ENCODE data around the gene MIA3.
"Not testable (repeated sequence)": the region's sequence is repeated elsewhere in the genome, so short reads cannot be mapped to it uniquely, and the experiment has no call there.

Gene MIA3, protein sequence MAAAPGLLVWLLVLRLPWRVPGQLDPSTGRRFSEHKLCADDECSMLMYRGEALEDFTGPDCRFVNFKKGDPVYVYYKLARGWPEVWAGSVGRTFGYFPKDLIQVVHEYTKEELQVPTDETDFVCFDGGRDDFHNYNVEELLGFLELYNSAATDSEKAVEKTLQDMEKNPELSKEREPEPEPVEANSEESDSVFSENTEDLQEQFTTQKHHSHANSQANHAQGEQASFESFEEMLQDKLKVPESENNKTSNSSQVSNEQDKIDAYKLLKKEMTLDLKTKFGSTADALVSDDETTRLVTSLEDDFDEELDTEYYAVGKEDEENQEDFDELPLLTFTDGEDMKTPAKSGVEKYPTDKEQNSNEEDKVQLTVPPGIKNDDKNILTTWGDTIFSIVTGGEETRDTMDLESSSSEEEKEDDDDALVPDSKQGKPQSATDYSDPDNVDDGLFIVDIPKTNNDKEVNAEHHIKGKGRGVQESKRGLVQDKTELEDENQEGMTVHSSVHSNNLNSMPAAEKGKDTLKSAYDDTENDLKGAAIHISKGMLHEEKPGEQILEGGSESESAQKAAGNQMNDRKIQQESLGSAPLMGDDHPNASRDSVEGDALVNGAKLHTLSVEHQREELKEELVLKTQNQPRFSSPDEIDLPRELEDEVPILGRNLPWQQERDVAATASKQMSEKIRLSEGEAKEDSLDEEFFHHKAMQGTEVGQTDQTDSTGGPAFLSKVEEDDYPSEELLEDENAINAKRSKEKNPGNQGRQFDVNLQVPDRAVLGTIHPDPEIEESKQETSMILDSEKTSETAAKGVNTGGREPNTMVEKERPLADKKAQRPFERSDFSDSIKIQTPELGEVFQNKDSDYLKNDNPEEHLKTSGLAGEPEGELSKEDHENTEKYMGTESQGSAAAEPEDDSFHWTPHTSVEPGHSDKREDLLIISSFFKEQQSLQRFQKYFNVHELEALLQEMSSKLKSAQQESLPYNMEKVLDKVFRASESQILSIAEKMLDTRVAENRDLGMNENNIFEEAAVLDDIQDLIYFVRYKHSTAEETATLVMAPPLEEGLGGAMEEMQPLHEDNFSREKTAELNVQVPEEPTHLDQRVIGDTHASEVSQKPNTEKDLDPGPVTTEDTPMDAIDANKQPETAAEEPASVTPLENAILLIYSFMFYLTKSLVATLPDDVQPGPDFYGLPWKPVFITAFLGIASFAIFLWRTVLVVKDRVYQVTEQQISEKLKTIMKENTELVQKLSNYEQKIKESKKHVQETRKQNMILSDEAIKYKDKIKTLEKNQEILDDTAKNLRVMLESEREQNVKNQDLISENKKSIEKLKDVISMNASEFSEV (N-terminal part only)

DNA sequence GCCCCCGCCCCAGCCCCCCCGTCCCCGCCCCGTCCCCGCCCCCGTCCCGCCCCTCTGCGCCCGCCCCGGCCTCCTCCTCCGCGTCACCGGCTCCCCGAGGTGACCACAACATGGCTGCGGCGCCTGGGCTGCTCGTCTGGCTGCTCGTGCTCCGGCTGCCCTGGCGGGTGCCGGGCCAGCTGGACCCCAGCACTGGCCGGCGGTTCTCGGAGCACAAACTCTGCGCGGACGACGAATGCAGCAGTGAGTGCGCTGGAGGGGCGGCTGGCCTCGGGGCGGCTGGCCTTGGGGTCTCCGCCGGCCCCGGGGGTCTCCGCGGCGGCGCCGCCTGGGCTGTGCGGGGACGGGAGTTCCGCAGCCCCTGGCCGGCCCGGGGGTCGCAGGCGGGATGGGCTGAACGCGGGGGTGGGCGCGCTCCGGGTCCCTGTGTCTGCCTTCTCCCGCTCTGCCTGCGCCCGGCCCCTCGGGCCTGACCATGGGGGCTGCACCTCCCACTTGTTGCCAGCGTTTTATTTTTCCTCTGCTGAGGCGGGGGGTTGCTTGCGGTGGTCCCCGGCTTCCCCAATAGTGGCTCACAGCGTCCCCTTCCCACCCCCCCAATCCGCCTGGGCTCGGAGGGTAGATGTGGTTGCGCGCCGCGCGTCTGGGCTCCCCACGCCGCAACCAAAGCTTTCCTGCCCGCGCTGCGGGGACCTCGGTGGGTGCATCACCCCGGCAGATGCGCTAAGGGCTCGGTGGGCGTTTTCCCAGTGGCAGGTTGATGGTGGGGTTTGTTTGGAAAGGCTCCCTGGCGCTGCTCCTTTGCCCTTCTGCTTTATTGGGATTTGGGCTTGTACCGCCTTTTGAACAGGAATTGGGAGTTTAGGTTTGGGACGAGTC, at the start of gene MIA3:
Gene MIA3 (plus strand): TSS at position 97 of the 879 bp plus-strand sequence. CDS start 14 bp downstream, at position 111.
- DNase-seq (ENCODE audit: low read depth in 2 of 3, low spot score in 1 of 3), result peak in 2 of 3 donors; percentile 38 to 64

- no peak for DNase-seq (ENCODE audit: low read depth in 2 of 3, low spot score in 1 of 3)
These were observed 47.1 kb upstream of the MIA3 start for GRCh38 chr1:222570837-222571236.

- no peak for DNase-seq (ENCODE audit: low read depth in 2 of 3, low spot score in 1 of 3)
These were observed 38.6 kb upstream of the MIA3 start for GRCh38 chr1:222579316-222579715.

DNA sequence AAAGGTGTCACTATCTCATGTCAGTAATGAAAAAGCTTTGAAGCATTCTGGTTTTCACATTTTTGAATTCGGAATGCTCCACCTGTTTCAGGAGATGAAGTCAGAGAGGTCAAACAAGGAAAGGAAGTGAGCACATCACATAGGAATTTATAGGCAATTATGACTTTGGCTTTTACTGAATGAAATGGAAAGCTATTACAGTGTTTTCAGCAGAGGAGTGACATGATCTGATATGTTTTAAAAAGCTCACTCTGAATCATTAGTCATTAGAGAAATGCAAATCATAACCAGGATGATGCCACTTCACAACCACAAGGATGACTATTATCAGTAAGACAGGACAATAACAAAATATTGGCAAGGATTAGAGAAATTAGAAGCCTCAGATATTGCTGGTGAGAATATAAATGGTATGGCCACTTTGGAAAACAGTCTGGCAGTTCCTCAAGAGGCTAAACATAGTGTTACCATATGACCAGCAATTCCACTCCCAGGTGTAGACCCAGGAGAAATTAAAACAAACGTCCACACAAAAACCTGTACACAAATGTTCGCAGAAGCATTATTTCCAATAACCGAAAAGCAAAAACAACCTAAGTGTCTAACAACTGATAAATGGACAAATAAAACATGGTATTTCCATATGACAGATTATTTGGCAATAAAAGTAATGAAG, 35.7 kb upstream of the MIA3 start:
- no peak for DNase-seq (ENCODE audit: low read depth in 2 of 3, low spot score in 1 of 3)

GRCh38 chr1:222583079-222583478, 34.8 kb upstream of the MIA3 start:
- no peak for DNase-seq (ENCODE audit: low read depth in 2 of 3, low spot score in 1 of 3)

- DNase-seq (ENCODE audit: low read depth in 2 of 3, low spot score in 1 of 3), result no peak
These were observed 31.1 kb upstream of the MIA3 start for GRCh38 chr1:222586842-222587241.

DNA sequence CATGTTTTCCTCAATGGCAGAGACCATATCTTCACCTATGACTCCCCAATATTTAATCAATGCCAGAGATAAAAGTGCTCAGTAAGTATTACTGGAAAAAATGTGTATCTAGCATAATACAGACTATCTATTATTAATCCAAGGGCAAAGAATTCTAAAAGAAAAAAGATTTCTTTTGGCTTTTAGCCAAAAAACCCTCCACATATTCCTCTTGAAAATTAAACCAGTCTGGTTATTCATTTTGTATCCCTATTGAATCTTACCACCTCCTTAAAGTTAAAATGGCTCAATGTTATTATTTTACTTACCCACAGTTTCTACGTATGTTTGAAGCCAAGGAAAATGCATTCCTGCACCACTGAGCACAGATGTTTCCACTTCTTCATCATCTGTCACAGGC, 29.8 kb upstream of the MIA3 start:
- no peak for DNase-seq (ENCODE audit: low read depth in 2 of 3, low spot score in 1 of 3)

GRCh38 chr1:222589462-222590302, 28.2 kb upstream of the MIA3 start, which contains the start of gene TAF1A:
TSS of gene TAF1A (minus strand) at chr1:222589933.
- DNase-seq (ENCODE audit: low read depth in 2 of 3, low spot score in 1 of 3), result peak; percentile 71 to 80 (median 80)

GRCh38 chr1:222592171-222592570, 25.7 kb upstream of the MIA3 start:
- DNase-seq (ENCODE audit: low read depth in 2 of 3, low spot score in 1 of 3), result no peak

DNA sequence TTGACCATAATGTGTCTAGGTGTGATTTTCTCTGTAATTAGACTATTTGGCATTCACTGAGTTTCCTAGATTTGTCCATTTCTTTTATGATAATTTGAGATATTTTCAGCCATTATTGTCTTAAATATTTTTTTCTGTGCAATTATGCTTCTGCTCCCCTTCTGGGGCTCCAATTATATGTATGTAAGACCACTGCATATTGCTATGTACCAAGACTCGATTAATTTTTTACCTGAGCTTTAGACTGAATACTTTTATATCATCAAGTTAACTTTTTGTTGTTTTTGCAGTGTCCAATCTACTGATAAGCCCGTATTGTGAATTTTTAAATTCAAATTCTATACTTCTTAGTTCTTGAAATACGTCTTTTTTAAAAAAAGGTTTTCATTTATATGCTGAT, 23.1 kb upstream of the MIA3 start:
- DNase-seq (ENCODE audit: low read depth in 2 of 3, low spot score in 1 of 3), result no peak

GRCh38 chr1:222596696-222597095, 21.2 kb upstream of the MIA3 start:
- no peak for DNase-seq (ENCODE audit: low read depth in 2 of 3, low spot score in 1 of 3)

GRCh38 chr1:222600281-222600680, 17.6 kb upstream of the MIA3 start:
- no peak for DNase-seq (ENCODE audit: low read depth in 2 of 3, low spot score in 1 of 3)

DNA sequence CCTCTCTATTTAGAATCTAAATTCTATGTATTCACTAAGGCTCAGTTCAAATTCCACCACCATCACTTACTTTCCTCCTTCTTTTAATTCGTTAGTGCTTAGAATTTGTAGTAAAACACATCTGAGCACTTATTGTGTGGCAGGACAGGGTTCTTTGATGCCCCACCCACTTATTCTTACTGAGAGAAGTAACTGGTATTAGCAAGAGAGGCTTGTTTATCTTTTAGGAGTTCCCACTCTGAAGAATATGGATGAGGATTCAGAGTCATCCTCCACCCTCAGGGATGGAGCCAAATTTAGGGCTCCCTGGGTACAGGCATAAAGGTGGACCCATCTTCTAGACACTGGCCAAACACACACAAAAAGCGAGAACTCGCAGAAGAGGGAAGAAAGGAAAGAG, 16.6 kb upstream of the MIA3 start:
- no peak for DNase-seq (ENCODE audit: low read depth in 2 of 3, low spot score in 1 of 3)

DNA sequence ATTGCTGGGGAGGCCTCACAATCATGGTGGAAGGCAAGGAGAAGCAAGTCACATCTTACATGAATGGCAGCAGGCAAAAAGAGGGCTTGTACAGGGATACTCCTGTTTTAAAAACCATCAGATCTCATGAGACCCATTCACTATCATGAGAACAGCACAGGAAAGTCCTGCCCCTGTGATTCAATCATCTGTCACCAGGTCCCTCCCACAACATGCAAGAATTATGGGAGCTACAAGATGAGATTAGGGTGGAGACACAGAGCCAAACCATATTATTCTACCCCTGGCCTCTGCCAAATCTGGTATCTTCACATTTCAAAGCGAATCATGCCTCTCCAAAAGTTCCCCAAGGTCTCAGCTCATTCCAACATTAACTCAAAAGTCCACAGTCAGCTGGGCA, 11.1 kb upstream of the MIA3 start:
- no peak for DNase-seq (ENCODE audit: low read depth in 2 of 3, low spot score in 1 of 3)

GRCh38 chr1:222609111-222609510, 8.8 kb upstream of the MIA3 start:
- not testable (repeated sequence) for DNase-seq (ENCODE audit: low read depth in 2 of 3, low spot score in 1 of 3)

GRCh38 chr1:222610728-222611127, 7.2 kb upstream of the MIA3 start:
- no peak for DNase-seq (ENCODE audit: low read depth in 2 of 3, low spot score in 1 of 3)

DNA sequence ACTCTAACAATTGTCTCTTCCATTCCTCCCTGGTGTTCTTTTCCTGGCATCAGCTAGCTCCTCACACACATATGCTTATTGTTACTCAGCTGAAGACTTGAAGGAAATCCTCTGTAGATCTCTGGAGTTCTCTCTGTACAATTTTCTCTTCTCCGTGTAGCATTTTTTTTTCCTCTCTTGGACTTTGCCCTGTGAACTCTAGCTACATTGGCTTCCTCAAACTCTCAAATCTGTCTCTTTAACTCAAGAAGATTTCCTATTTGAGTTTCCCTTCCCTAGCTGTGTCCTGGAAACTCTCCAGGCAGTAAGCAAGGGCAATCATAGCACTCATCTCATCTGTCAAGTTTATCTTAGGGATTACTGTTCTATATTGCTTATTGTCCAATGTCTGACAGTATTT, 4.3 kb upstream of the MIA3 start:
- no peak for DNase-seq (ENCODE audit: low read depth in 2 of 3, low spot score in 1 of 3)

GRCh38 chr1:222616525-222616924, 1.4 kb upstream of the MIA3 start:
- DNase-seq (ENCODE audit: low read depth in 2 of 3, low spot score in 1 of 3), result no peak
